ENCODE data around the gene RDH5.

RDH5 gene

DNA sequence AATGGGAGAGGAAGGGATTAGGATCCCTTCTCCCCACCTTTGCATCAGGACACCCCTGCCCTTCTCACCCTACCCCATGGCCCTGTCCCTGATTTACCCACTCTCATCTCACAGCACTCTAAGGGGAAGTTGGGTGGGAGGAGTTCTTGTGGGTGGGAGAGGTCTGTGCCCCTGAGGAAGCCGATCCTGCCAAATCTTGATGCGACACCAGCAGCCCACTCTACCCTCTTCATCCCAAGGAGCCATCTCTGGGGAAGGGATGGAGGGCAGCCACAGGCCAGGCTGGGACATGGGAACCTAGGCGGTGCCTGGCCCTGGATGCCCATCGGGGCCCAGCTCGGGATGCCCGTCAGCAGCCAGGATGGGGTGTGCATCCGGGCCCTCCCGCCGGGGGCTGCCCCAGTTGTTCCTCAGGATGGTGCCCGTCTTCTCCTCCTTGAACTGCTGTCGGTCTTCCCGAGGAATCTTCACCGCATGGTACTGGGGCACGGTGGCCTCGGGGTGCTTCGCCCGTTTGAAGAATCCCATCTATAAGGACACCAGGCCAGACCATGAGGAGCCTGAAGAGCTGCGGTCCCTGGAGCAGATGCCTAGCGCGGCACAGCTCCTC is 35.3 kb upstream of the RDH5 start:
- no peak for TF ChIP-seq EZH2phosphoT487 (IDR thresholded peaks at IDR 0.05; ENCODE audit: borderline replicate concordance)
- TF ChIP-seq, protein P1, sequence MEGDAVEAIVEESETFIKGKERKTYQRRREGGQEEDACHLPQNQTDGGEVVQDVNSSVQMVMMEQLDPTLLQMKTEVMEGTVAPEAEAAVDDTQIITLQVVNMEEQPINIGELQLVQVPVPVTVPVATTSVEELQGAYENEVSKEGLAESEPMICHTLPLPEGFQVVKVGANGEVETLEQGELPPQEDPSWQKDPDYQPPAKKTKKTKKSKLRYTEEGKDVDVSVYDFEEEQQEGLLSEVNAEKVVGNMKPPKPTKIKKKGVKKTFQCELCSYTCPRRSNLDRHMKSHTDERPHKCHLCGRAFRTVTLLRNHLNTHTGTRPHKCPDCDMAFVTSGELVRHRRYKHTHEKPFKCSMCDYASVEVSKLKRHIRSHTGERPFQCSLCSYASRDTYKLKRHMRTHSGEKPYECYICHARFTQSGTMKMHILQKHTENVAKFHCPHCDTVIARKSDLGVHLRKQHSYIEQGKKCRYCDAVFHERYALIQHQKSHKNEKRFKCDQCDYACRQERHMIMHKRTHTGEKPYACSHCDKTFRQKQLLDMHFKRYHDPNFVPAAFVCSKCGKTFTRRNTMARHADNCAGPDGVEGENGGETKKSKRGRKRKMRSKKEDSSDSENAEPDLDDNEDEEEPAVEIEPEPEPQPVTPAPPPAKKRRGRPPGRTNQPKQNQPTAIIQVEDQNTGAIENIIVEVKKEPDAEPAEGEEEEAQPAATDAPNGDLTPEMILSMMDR (conservative IDR thresholded peaks at IDR 0.05; ENCODE audit: low read length), result no peak
- H2AFZ ChIP-seq (ENCODE audit: low read length), result no peak overlapping the region

DNA sequence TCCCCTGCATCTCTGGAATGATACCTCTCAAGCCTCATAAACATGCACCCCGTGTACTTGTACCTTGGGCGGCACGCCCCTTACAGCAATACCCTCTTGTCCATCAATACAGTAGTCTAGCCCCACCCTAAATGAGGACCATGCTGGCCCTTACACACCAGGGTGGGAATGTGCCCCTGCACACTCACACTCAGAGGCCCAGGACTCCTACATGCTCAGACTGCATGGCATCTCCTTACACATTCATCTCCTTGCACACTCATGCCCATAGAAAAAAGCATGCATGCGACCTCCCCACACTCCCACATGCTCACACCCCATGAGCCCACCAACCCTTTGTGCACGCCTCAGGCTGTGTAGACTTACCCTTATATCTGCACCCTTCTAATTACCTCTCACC is 34.5 kb upstream of the RDH5 start:
- Histone ChIP-seq H3F3A (ENCODE audit: low read depth) (no peaks in the 10 kb centered on the region), H3K9me2 (replicated peaks; ENCODE audit: low read depth, low read length) (no peaks in the 10 kb centered on the region), H3K4me3 (ENCODE audit: low read length, poor library complexity, severe bottlenecking) (no peak overlapping the region), H2AFZ (ENCODE audit: low read length) (no peak overlapping the region), H3K27me3 (ENCODE audit: insufficient read depth, low read length, poor library complexity, severe bottlenecking) (no peaks in the 10 kb centered on the region), H3K9ac (ENCODE audit: low read depth, low read length, poor library complexity, severe bottlenecking) (no peak overlapping the region), H4K20me1 (ENCODE audit: insufficient read depth, low read length, poor library complexity, severe bottlenecking) (no peaks in the 10 kb centered on the region), H3K79me2 (ENCODE audit: insufficient read depth, low read length) (peaks cover 15% of the 10 kb centered on the region; the same call in 1 of the 2 replicates), H3K4me2 (ENCODE audit: low read depth, low read length, poor library complexity, severe bottlenecking) (no peak overlapping the region), H3K9me3 (ENCODE audit: insufficient read depth, low read depth, low read length) (no peaks in the 10 kb centered on the region), H3K36me3 (ENCODE audit: insufficient read depth, low read length) (no peaks in the 10 kb centered on the region), H3K4me1 (ENCODE audit: insufficient read depth, low read length, poor library complexity, severe bottlenecking) (peaks cover 28% of the 10 kb centered on the region)
- TF ChIP-seq EZH2phosphoT487 (IDR thresholded peaks at IDR 0.05; ENCODE audit: borderline replicate concordance), result no peak
- TF ChIP-seq, protein P1 (conservative IDR thresholded peaks at IDR 0.05; ENCODE audit: low read length), result no peak

More for the DNA sequence above, 35.3 kb upstream of the RDH5 start:
- H3K4me3 ChIP-seq (ENCODE audit: low read length, poor library complexity, severe bottlenecking), result no peak overlapping the region
- no peak overlapping the region for H3K9ac ChIP-seq (ENCODE audit: low read depth, low read length, poor library complexity, severe bottlenecking)
- H4K20me1 ChIP-seq (ENCODE audit: insufficient read depth, low read length, poor library complexity, severe bottlenecking), result no peaks in the 10 kb centered on the region
- no peaks in the 10 kb centered on the region for H3K36me3 ChIP-seq (ENCODE audit: insufficient read depth, low read length)
- no peaks in the 10 kb centered on the region for H3K9me2 ChIP-seq (replicated peaks; ENCODE audit: low read depth, low read length)
- H3K27me3 ChIP-seq (ENCODE audit: insufficient read depth, low read length, poor library complexity, severe bottlenecking), result no peaks in the 10 kb centered on the region
- H3F3A ChIP-seq (ENCODE audit: low read depth), result no peaks in the 10 kb centered on the region
- peaks cover 15% of the 10 kb centered on the region; the same call in 1 of the 2 replicates for H3K79me2 ChIP-seq (ENCODE audit: insufficient read depth, low read length)
- no peaks in the 10 kb centered on the region for H3K9me3 ChIP-seq (ENCODE audit: insufficient read depth, low read depth, low read length)
- no peak overlapping the region for H3K4me2 ChIP-seq (ENCODE audit: low read depth, low read length, poor library complexity, severe bottlenecking)
- peaks cover 28% of the 10 kb centered on the region for H3K4me1 ChIP-seq (ENCODE audit: insufficient read depth, low read length, poor library complexity, severe bottlenecking)

DNA sequence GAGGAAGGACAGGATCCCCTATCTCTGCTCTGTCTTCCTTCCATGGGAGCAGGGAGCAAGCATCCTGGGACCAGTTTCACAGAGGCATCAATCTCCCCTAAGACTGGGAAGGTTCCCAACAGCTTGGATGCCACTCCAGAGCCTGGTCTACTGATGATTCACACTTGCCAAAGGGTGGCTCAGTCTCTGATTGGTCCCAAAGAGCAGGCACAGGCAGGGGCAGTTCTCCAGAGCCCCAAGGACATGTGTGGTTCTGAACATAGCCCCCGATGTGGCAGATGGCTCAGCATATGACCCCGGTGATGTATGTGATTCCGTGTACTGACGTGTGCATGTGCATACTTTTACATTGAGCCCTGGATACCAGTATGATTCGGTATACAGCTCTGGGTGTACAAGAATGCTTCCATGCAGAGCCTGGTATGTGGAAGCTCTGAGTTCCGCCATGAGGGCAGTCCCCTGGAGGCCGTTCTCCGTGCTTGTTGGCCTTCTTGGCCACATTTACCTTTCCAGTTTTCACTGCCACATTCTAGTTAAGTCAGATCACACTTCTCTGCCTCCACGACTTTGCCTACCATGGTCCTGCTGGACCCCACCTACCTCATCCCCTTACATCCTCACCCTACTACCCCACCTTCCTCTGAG is 33.7 kb upstream of the RDH5 start:
- no peaks in the 10 kb centered on the region for H3F3A ChIP-seq (ENCODE audit: low read depth)
- no peak overlapping the region for H3K4me2 ChIP-seq (ENCODE audit: low read depth, low read length, poor library complexity, severe bottlenecking)
- H4K20me1 ChIP-seq (ENCODE audit: insufficient read depth, low read length, poor library complexity, severe bottlenecking), result no peaks in the 10 kb centered on the region
- no peaks in the 10 kb centered on the region for H3K9me2 ChIP-seq (replicated peaks; ENCODE audit: low read depth, low read length)
- no peaks in the 10 kb centered on the region for H3K36me3 ChIP-seq (ENCODE audit: insufficient read depth, low read length)
- H3K4me1 ChIP-seq (ENCODE audit: insufficient read depth, low read length, poor library complexity, severe bottlenecking), result peaks cover 23% of the 10 kb centered on the region
- TF ChIP-seq EZH2phosphoT487 (IDR thresholded peaks at IDR 0.05; ENCODE audit: borderline replicate concordance), result no peak
- TF ChIP-seq, protein P1 (conservative IDR thresholded peaks at IDR 0.05; ENCODE audit: low read length), result no peak
- no peaks in the 10 kb centered on the region for H3K27me3 ChIP-seq (ENCODE audit: insufficient read depth, low read length, poor library complexity, severe bottlenecking)
- peaks cover 15% of the 10 kb centered on the region; the same call in 1 of the 2 replicates for H3K79me2 ChIP-seq (ENCODE audit: insufficient read depth, low read length)
- no peaks in the 10 kb centered on the region for H3K9me3 ChIP-seq (ENCODE audit: insufficient read depth, low read depth, low read length)
- H3K9ac ChIP-seq (ENCODE audit: low read depth, low read length, poor library complexity, severe bottlenecking), result no peak overlapping the region
- H2AFZ ChIP-seq (ENCODE audit: low read length), result no peak overlapping the region
- H3K4me3 ChIP-seq (ENCODE audit: low read length, poor library complexity, severe bottlenecking), result no peak overlapping the region

Measured in Loucy (cell line).